Measurements from ENCODE around the gene SP7. TPM values are rescaled to one million over a fixed set of nuclear protein-coding genes. Genes with fewer than 3 reads are reported as not detected.

Gene SP7
- polyA plus RNA-seq, 2 of the 4 experiments (the other 2 are of a cell fraction), result 0.05 to 0.06 TPM

GRCh38 chr12:53328043-53328435 lies 8.1 kb downstream of the SP7 start:
- Histone ChIP-seq H3K4me2 (no peak overlapping the region), H3K27ac (no peak overlapping the region), H3K9me3 (no peaks in the 10 kb centered on the region), H3K4me3 (no peak overlapping the region), H3K4me1 (peaks cover 13% of the 10 kb centered on the region)
- ChIA-PET CTCF (interaction anchor here (0.9 to 21.4 kb wide), 17 partner anchors 8 to 216 kb away, joined by 3 to 638 read pairs (median 4); partner anchors contain the start of genes AMHR2, NPFF, SP1 and SP7), POLR2A (interaction anchor here (0.7 to 5.5 kb wide), 2 partner anchors 17 to 143 kb away, joined by 4 to 51 read pairs; no protein-coding TSS in a partner anchor)
- 63% methylated on average over 11 of the region's 16 CpGs for WGBS (ENCODE audit: missing lambda C conversion rate)
- DNase-seq (ENCODE audit: low read depth in 1 of 2, low spot score in 1 of 2) (peak in 1 of 2 experiments; percentile 38), ATAC-seq (peak in 1 of 2 experiments; percentile 33; a peak in 3 of 6 replicates), FAIRE-seq (no peak)
- TF ChIP-seq RFX5 (IDR thresholded peaks at IDR 0.05) (no peak), JUN (IDR thresholded peaks at IDR 0.05) (no peak), EHF (CRISPR knock-in tag; IDR thresholded peaks at IDR 0.05) (no peak)

GRCh38 chr12:53327435-53328042 lies 8.6 kb downstream of the SP7 start:
- ATAC-seq (peak in 1 of 2 experiments; percentile 14; a peak in 3 of 6 replicates), FAIRE-seq (no peak), DNase-seq (ENCODE audit: low read depth in 1 of 2, low spot score in 1 of 2) (peak; percentile 42 to 60)
- POLR2A ChIA-PET, result interaction anchor here (0.7 to 5.5 kb wide), 2 partner anchors 17 to 143 kb away, joined by 4 to 51 read pairs; no protein-coding TSS in a partner anchor
- Histone ChIP-seq H3K4me3 (no peak overlapping the region), H3K9me3 (no peaks in the 10 kb centered on the region), H3K4me2 (no peak overlapping the region), H3K27ac (no peak overlapping the region), H3K4me1 (peaks cover 13% of the 10 kb centered on the region)
- TF ChIP-seq CHD4 (IDR thresholded peaks at IDR 0.05; ENCODE audit: borderline replicate concordance), result no peak
- peak; percentile 53; the same call in 2 of the 3 replicates for TF ChIP-seq CTCF (IDR thresholded peaks at IDR 0.05)
- TF ChIP-seq RAD21 (conservative IDR thresholded peaks at IDR 0.05 in 1 of 2, IDR thresholded peaks at IDR 0.05 in 1 of 2), result peak; percentile 63 to 71
- peak; percentile 65 for TF ChIP-seq SMC3 (IDR thresholded peaks at IDR 0.05)
- WGBS (ENCODE audit: missing lambda C conversion rate), result 82% methylated on average over 3 of the region's 3 CpGs
- CTCF ChIA-PET, result interaction anchor here (0.6 to 21.4 kb wide), 23 partner anchors 8 to 705 kb away, joined by 3 to 638 read pairs (median 4); partner anchors contain the start of genes AMHR2, NPFF, SP1 and SP7

GRCh38 chr12:53326460-53327185 lies 9.5 kb downstream of the SP7 start:
- no peak for FAIRE-seq
- Histone ChIP-seq H3K4me2 (peak overlapping the region; percentile 92; the same call in 2 of the 3 replicates), H3K4me3 (no peak overlapping the region), H3K27ac (no peak overlapping the region), H3K9me3 (no peaks in the 10 kb centered on the region), H3K4me1 (peaks cover 17% of the 10 kb centered on the region)
- ATAC-seq, result no peak
- ChIA-PET CTCF (interaction anchor here (0.9 to 21.4 kb wide), 17 partner anchors 8 to 217 kb away, joined by 3 to 638 read pairs (median 4); partner anchors contain the start of genes AMHR2, NPFF and SP7), POLR2A (interaction anchor here (0.8 to 5.5 kb wide), 2 partner anchors 18 to 53 kb away, joined by 4 to 51 read pairs; no protein-coding TSS in a partner anchor)
- TF ChIP-seq PBX3 (IDR thresholded peaks at IDR 0.05), result no peak
- TF ChIP-seq RFX5 (IDR thresholded peaks at IDR 0.05), result no peak
- TF ChIP-seq ZC3H11A (IDR thresholded peaks at IDR 0.05), result no peak
- no peak for TF ChIP-seq RARB (CRISPR knock-in tag; IDR thresholded peaks at IDR 0.05)
- TF ChIP-seq RAD21 (conservative IDR thresholded peaks at IDR 0.05 in 1 of 2, IDR thresholded peaks at IDR 0.05 in 1 of 2), result no peak
- TF ChIP-seq TP53 (CRISPR knock-in tag; IDR thresholded peaks at IDR 0.05), result no peak
- TF ChIP-seq USF2 (IDR thresholded peaks at IDR 0.05), result no peak
- no peak for TF ChIP-seq HOXB13 (CRISPR knock-in tag; IDR thresholded peaks at IDR 0.05; ENCODE audit: low read depth)
- TF ChIP-seq CEBPB (IDR thresholded peaks at IDR 0.05), result no peak
- TF ChIP-seq POLR2AphosphoS2 (conservative IDR thresholded peaks at IDR 0.05; ENCODE audit: low read length), result no peak
- no peak for TF ChIP-seq TFCP2L1 (CRISPR knock-in tag; IDR thresholded peaks at IDR 0.05)
- no peak for TF ChIP-seq MYC (IDR thresholded peaks at IDR 0.05; ENCODE audit: borderline replicate concordance, low read length)
- no peak for TF ChIP-seq MAFK (IDR thresholded peaks at IDR 0.05; ENCODE audit: partially characterized antibody)
- no peak for TF ChIP-seq KDM5A (IDR thresholded peaks at IDR 0.05)
- TF ChIP-seq SREBF2 (IDR thresholded peaks at IDR 0.05), result no peak
- DNase-seq (ENCODE audit: low read depth in 1 of 2, low spot score in 1 of 2), result no peak
- 92% methylated on average over 8 of the region's 8 CpGs for WGBS (ENCODE audit: missing lambda C conversion rate)
